Measurements from ENCODE around the gene GPC1. TPM values are rescaled to one million over a fixed set of nuclear protein-coding genes. Genes with fewer than 3 reads are reported as not detected.

GPC1 gene
- total and polyA plus RNA-seq, 3 experiments from 2014 or later = 0.17 to 2.4 (median 1.9) TPM

DNA sequence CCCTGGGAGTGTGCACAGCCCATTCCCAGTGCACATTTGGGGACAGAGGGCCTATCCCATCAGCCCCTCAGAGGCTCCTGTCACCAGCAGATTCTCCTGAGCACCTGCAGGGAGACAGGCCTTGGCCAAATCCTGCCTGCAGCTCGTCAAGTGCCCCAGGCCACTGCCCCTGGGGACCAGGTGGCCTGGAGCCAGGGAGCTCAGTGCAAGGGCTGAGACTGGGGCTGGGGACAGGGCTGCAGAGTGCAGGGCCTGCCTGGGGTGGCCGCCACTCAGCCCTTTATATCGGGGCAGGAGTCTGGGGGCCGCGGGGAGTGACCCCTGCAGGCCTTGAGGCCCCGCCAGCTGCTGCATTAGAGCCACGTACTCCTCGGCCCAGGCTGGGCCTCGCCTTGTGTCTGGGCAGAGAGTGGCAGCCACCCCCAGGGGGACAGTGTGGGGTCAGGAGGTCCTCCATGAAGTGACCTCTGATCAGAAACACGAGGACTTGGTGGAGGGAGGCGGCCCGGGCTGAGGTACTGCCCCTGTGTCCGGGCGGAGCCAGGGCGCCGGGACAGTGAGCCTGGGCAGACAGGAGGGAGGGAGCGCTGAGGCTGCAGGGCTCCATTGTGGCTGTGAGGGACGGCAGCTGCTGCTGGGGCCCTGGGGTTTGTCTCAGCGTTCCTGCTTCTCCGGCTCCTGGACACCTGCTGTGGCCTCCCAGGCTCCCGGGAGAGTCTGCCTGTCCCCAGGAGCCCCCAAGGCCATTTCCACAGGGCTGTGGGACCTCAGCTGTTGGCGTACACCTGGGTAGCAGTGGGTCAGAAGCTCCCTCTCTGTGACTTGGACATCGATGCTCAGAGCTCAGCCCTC, 24.2 kb downstream of the GPC1 start:
- Histone ChIP-seq H3K4me1 (ENCODE audit: insufficient read depth, low read length) (no peaks in the 10 kb centered on the region), H3K36me3 (ENCODE audit: insufficient read depth, low read length) (no peaks in the 10 kb centered on the region), H3K4me3 (ENCODE audit: low read length) (no peak overlapping the region), H3K27ac (ENCODE audit: low read depth, low read length) (no peak overlapping the region), H3K27me3 (ENCODE audit: insufficient read depth, low read length, poor library complexity, severe bottlenecking) (peaks cover 17% of the 10 kb centered on the region), H3K9me3 (ENCODE audit: low read length) (no peaks in the 10 kb centered on the region)
- H3K4me1 Mint-ChIP-seq = peaks cover 0 to 5% (median 3%) of the 10 kb centered on the region in 3 donors
- H3K4me3 Mint-ChIP-seq = no peak overlapping the region
- H3K27ac Mint-ChIP-seq = no peak overlapping the region
- peak in 1 of 5 donors; percentile 47 for DNase-seq
- CTCF ChIA-PET = no interaction called here
- peaks cover 5 to 16% of the 10 kb centered on the region in 2 donors for H3K27me3 Mint-ChIP-seq
- POLR2A ChIA-PET = no interaction called here
- no peaks in the 10 kb centered on the region for H3K9me3 Mint-ChIP-seq
- no peaks in the 10 kb centered on the region for H3K36me3 Mint-ChIP-seq

DNA sequence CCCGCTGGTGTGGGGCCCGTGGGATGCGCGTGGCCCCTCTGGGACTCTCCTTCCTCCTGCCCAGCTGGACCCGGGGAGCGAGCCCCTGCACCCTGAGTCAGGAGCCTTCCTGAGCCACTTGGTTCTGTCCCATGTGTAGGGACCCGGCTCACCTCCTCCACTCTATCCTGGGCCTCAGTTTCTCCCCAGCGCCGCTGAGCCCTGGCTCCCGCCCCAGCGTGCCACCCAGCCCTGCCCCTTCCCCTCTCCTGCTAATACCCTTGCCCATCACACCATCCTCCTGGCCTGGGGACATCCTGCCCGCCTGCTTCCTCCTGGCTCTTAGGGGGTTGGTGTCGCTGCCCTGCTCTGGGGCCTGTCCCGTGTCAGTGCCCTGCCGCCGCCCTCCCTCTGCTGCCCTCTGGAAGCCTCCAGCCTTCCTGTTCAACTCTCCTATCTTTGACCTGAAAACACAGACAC, 24.8 kb downstream of the GPC1 start:
- no peak overlapping the region for H3K27ac Mint-ChIP-seq
- H3K4me1 Mint-ChIP-seq = no peaks in the 10 kb centered on the region
- no peaks in the 10 kb centered on the region for H3K4me1 ChIP-seq (ENCODE audit: insufficient read depth, low read length)
- peaks cover 11% of the 10 kb centered on the region for H3K27me3 ChIP-seq (ENCODE audit: insufficient read depth, low read length, poor library complexity, severe bottlenecking)
- H3K36me3 Mint-ChIP-seq = no peaks in the 10 kb centered on the region
- H3K4me3 Mint-ChIP-seq = no peak overlapping the region
- H3K27ac ChIP-seq (ENCODE audit: low read depth, low read length) = no peak overlapping the region
- H3K4me3 ChIP-seq (ENCODE audit: low read length) = no peak overlapping the region
- peak in 1 of 5 donors; percentile 38 for DNase-seq
- POLR2A ChIA-PET = no interaction called here
- CTCF ChIA-PET = no interaction called here
- no peaks in the 10 kb centered on the region for H3K36me3 ChIP-seq (ENCODE audit: insufficient read depth, low read length)
- no peaks in the 10 kb centered on the region for H3K9me3 Mint-ChIP-seq
- H3K27me3 Mint-ChIP-seq = peaks cover 1 to 11% of the 10 kb centered on the region in 2 donors
- no peaks in the 10 kb centered on the region for H3K9me3 ChIP-seq (ENCODE audit: low read length)

DNA sequence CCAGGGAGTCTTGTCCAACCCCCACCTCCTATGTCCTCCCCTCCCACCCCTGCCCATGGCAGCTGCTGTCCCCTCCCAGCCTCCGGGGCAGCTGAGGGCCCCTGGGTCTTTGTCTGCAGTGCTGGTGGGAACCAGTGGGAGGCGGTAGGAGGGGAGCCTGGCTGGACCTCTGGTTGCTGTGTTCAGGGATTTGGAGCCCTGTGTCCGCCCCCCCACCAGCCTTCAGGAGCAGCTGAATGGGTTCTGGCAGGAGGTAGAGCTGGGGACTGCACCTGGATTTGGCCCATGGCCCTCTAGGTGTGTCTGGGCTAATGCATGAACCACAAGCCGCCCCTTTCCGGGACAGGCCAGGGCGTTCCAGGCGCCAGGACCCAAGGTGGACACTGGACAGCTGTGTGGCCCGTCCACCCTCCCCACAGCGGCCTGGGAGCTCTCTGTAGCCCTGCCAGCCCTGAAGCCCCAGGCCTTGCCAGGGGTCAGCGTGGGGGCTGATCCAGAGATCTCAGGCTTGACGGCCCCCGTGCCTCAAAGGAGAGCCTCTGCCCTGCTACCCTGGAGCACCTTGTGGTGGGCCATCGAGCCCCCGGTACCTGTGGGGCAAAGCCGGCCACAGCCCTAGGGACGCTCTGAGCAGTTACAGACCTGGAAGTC, 25.4 kb downstream of the GPC1 start:
- Mint-ChIP-seq H3K4me3 (no peak overlapping the region), H3K27me3 (peaks cover 0 to 11% of the 10 kb centered on the region in 2 donors), H3K36me3 (no peaks in the 10 kb centered on the region), H3K9me3 (no peaks in the 10 kb centered on the region), H3K4me1 (no peaks in the 10 kb centered on the region), H3K27ac (no peak overlapping the region)
- Histone ChIP-seq H3K4me3 (ENCODE audit: low read length) (no peak overlapping the region), H3K36me3 (ENCODE audit: insufficient read depth, low read length) (no peaks in the 10 kb centered on the region), H3K27ac (ENCODE audit: low read depth, low read length) (no peak overlapping the region), H3K9me3 (ENCODE audit: low read length) (no peaks in the 10 kb centered on the region), H3K27me3 (ENCODE audit: insufficient read depth, low read length, poor library complexity, severe bottlenecking) (peaks cover 7% of the 10 kb centered on the region), H3K4me1 (ENCODE audit: insufficient read depth, low read length) (no peaks in the 10 kb centered on the region)
- CTCF ChIA-PET = no interaction called here
- POLR2A ChIA-PET = no interaction called here
- peak in 1 of 5 donors; percentile 32 for DNase-seq

DNA sequence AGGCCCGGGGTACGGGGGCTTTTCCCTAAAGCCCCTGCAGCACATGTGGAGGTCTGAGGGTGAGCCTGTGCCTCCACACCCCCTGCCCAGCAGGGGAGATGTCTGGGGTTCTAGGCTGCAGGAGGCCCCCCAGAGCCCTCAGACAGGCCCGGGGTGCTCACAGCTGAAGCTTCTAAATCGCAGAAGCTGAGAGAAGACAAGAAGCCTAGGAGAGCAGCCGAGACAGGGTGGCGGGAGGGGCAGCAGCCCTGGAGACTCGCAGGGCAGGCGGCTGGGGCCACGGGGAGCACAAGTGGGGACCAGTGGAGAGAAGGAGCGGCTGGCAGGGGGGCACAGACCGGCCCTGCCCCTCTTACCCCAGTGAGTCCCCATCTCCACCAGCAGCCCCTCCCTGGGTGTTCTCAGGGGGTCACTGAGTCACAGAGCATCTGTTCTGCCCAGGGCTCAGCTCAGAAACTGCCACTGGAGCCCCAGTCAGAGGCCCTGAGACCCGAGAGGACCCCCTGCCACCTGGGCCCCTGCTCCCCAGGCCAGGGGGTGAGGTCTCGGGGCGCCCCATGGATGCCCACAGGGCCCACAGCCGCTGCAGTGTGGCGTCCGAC, 26.1 kb downstream of the GPC1 start:
- Histone ChIP-seq H3K36me3 (ENCODE audit: insufficient read depth, low read length) (no peaks in the 10 kb centered on the region), H3K9me3 (ENCODE audit: low read length) (no peaks in the 10 kb centered on the region), H3K27me3 (ENCODE audit: insufficient read depth, low read length, poor library complexity, severe bottlenecking) (peaks cover 3% of the 10 kb centered on the region), H3K4me1 (ENCODE audit: insufficient read depth, low read length) (no peaks in the 10 kb centered on the region), H3K4me3 (ENCODE audit: low read length) (no peak overlapping the region), H3K27ac (ENCODE audit: low read depth, low read length) (no peak overlapping the region)
- Mint-ChIP-seq H3K4me1 (no peaks in the 10 kb centered on the region), H3K27me3 (peaks cover 0 to 8% of the 10 kb centered on the region in 2 donors), H3K36me3 (no peaks in the 10 kb centered on the region), H3K27ac (no peak overlapping the region), H3K9me3 (no peaks in the 10 kb centered on the region), H3K4me3 (no peak overlapping the region)
- CTCF ChIA-PET = no interaction called here
- peak in 1 of 5 donors; percentile 31 for DNase-seq
- POLR2A ChIA-PET = no interaction called here

DNA sequence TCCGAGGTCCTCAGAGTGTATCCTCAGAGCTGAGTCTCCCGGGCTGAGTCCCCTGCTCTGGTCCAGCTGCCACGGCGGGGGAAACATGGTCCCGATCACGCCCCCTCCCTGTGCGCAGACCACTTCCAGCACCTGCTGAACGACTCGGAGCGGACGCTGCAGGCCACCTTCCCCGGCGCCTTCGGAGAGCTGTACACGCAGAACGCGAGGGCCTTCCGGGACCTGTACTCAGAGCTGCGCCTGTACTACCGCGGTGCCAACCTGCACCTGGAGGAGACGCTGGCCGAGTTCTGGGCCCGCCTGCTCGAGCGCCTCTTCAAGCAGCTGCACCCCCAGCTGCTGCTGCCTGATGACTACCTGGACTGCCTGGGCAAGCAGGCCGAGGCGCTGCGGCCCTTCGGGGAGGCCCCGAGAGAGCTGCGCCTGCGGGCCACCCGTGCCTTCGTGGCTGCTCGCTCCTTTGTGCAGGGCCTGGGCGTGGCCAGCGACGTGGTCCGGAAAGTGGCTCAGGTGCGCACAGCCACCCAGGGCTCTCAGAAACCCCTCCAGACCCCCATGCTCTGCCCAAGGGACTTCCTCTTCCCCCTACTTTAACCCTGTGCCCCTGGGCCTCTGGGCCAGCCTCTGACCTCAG, 26.7 kb downstream of the GPC1 start:
- peak in 1 of 5 donors; percentile 41 for DNase-seq
- Histone ChIP-seq H3K36me3 (ENCODE audit: insufficient read depth, low read length) (no peaks in the 10 kb centered on the region), H3K27ac (ENCODE audit: low read depth, low read length) (no peak overlapping the region), H3K4me3 (ENCODE audit: low read length) (no peak overlapping the region), H3K27me3 (ENCODE audit: insufficient read depth, low read length, poor library complexity, severe bottlenecking) (no peaks in the 10 kb centered on the region), H3K9me3 (ENCODE audit: low read length) (no peaks in the 10 kb centered on the region), H3K4me1 (ENCODE audit: insufficient read depth, low read length) (no peaks in the 10 kb centered on the region)
- Mint-ChIP-seq H3K36me3 (no peaks in the 10 kb centered on the region), H3K4me1 (no peaks in the 10 kb centered on the region), H3K27me3 (peaks cover 0 to 1% of the 10 kb centered on the region in 2 donors), H3K4me3 (no peak overlapping the region), H3K27ac (no peak overlapping the region), H3K9me3 (no peaks in the 10 kb centered on the region)
- CTCF ChIA-PET = no interaction called here
- POLR2A ChIA-PET = no interaction called here

DNA sequence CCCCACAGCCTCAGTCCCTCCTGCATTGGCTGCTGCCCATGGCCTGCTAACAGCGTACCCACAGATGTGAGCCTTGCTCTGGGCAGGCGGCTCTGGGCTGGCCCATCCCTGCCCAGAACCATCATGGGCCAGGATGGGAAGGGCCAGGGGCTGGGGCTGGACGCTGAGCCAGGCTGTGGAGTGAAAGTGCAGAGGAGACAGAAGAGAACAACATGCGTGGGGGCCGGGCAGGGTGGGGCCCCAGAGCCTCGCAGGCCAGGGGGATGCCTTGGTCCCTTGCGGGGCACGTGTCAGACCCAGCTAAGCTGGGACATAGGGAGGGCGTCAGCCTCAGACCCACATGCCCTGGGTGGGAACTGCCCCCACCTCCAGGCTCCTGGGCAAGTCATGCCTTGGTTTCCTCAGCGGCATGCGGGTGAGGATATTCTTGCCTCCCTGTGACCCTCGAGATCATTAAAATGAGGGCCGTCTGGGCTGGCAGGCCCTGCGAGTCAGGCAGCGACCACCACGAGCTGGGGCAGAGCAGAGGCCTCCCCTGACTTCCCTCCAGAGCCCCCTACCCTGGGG, 27.3 kb downstream of the GPC1 start:
- no peaks in the 10 kb centered on the region for H3K27me3 Mint-ChIP-seq
- Histone ChIP-seq H3K36me3 (ENCODE audit: insufficient read depth, low read length) (no peaks in the 10 kb centered on the region), H3K9me3 (ENCODE audit: low read length) (no peaks in the 10 kb centered on the region), H3K27ac (ENCODE audit: low read depth, low read length) (no peak overlapping the region), H3K4me3 (ENCODE audit: low read length) (no peak overlapping the region), H3K27me3 (ENCODE audit: insufficient read depth, low read length, poor library complexity, severe bottlenecking) (no peaks in the 10 kb centered on the region), H3K4me1 (ENCODE audit: insufficient read depth, low read length) (no peaks in the 10 kb centered on the region)
- ChIA-PET POLR2A (no interaction called here), CTCF (no interaction called here)
- H3K4me1 Mint-ChIP-seq = no peaks in the 10 kb centered on the region
- H3K9me3 Mint-ChIP-seq = no peaks in the 10 kb centered on the region
- H3K36me3 Mint-ChIP-seq = no peaks in the 10 kb centered on the region
- H3K27ac Mint-ChIP-seq = no peak overlapping the region
- H3K4me3 Mint-ChIP-seq = no peak overlapping the region
- peak in 2 of 5 donors; percentile 0 to 35 for DNase-seq

DNA sequence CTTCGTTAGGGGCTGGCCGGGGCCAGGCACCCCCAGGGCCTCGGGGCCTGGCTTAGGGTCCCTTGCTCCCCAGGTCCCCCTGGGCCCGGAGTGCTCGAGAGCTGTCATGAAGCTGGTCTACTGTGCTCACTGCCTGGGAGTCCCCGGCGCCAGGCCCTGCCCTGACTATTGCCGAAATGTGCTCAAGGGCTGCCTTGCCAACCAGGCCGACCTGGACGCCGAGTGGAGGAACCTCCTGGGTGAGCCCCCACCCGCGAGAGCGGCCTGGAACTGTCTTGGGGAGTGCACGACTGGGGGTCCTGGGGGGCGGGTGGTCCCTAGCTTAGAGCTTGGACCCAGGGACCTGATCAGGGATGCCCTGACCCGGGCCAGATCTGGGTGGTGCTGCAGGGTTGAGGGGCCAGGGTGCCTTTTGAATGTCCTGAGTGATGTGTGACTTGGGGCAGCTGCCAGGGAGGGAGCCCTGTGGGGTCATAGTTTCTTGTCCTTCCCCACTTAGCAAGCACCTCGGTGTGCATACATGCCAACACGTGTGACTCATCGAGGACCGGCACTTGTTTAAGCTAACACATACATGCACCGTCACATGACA, 27.9 kb downstream of the GPC1 start:
- no peak overlapping the region for H3K27ac ChIP-seq (ENCODE audit: low read depth, low read length)
- Mint-ChIP-seq H3K36me3 (no peaks in the 10 kb centered on the region), H3K27ac (no peak overlapping the region), H3K4me3 (no peak overlapping the region), H3K27me3 (no peaks in the 10 kb centered on the region), H3K9me3 (no peaks in the 10 kb centered on the region), H3K4me1 (no peaks in the 10 kb centered on the region)
- H3K4me3 ChIP-seq (ENCODE audit: low read length) = no peak overlapping the region
- no peaks in the 10 kb centered on the region for H3K36me3 ChIP-seq (ENCODE audit: insufficient read depth, low read length)
- no peaks in the 10 kb centered on the region for H3K4me1 ChIP-seq (ENCODE audit: insufficient read depth, low read length)
- H3K27me3 ChIP-seq (ENCODE audit: insufficient read depth, low read length, poor library complexity, severe bottlenecking) = no peaks in the 10 kb centered on the region
- ChIA-PET POLR2A (no interaction called here), CTCF (no interaction called here)
- no peaks in the 10 kb centered on the region for H3K9me3 ChIP-seq (ENCODE audit: low read length)
- DNase-seq = peak in 2 of 5 donors; percentile 0 to 45
